Activated CD4-positive, alpha-beta T cell treated with anti-CD3 and anti-CD28 coated beads for 36 hours (primary cell): ENCODE results near the gene HDHD5. TPM values are rescaled to one million over a fixed set of nuclear protein-coding genes. Genes with fewer than 3 reads are reported as not detected.

Source experiments
- ATAC-seq: fragments of 200-7000 bp; cut with Tn5 transposase; one replicate; pipeline ENCODE4 v1.10.0; 2021; ENCODE audit warnings: mild to moderate bottlenecking, moderate library complexity
- CTCF ChIA-PET: fragments of 350-600 bp; sonication (Branson Sonifier 250); formaldehyde crosslinking; loops from one replicate; lab custom pipeline; 2021; ENCODE audit warnings: antibody characterized with exemption; lab: Charles Lee
- POLR2A ChIA-PET: fragments of 350-600 bp; sonication (Branson Sonifier 250); formaldehyde crosslinking; loops from one replicate; lab custom pipeline; 2021; ENCODE audit warnings: antibody characterized with exemption, inconsistent platforms; lab: Charles Lee
- DNase-seq: peaks from one replicate; pipeline ENCODE4 v3.0.0-alpha.2; 2020
- H3K27ac Mint-ChIP-seq: one replicate; pipeline ENCODE4 v1.8.0; 2021; ENCODE audit warnings: mixed read lengths
- H3K27me3 Mint-ChIP-seq: one replicate; pipeline ENCODE4 v1.8.0; 2021; ENCODE audit warnings: mixed read lengths
- H3K36me3 Mint-ChIP-seq: one replicate; pipeline ENCODE4 v1.8.0; 2021; ENCODE audit warnings: low read depth, mixed read lengths
- H3K4me1 Mint-ChIP-seq: one replicate; pipeline ENCODE4 v1.8.0; 2021; ENCODE audit warnings: mixed read lengths
- H3K4me3 Mint-ChIP-seq: one replicate; pipeline ENCODE4 v1.8.0; 2021; ENCODE audit warnings: mild to moderate bottlenecking, moderate library complexity, mixed read lengths
- H3K9me3 Mint-ChIP-seq: one replicate; pipeline ENCODE4 v1.8.0; 2021; ENCODE audit warnings: low read depth, mixed read lengths
- intact Hi-C, 2 experiments: fragments of 100-400 bp; cut with DNase I in 1 of 2; cut with micrococcal nuclease in 1 of 2; formaldehyde crosslinking; loops; one replicate each; pipeline versions ENCODE4 v1.14.2 to v1.15.1; 2022 to 2024; cut with DNase I, micrococcal nuclease
- total RNA-seq, 2 experiments: library from RNA; stranded (reverse); gene quantifications; one replicate each; pipeline ENCODE4 v1.2.3, GENCODE V29; 2021

HDHD5 gene
- total RNA-seq, 2 experiments from 2014 or later: 51.6 to 69.0 TPM

GRCh38 chr22:17110791-17111550 lies 48.1 kb downstream of the HDHD5 start:
- POLR2A ChIA-PET: no interaction called here
- Mint-ChIP-seq H3K4me3 (no peak overlapping the region), H3K4me1 (peaks cover 37% of the 10 kb centered on the region), H3K27me3 (no peaks in the 10 kb centered on the region), H3K36me3 (peaks cover 20% of the 10 kb centered on the region), H3K27ac (peak overlapping the region; percentile 26), H3K9me3 (no peaks in the 10 kb centered on the region)
- DNase-seq: no peak
- CTCF ChIA-PET: interaction anchor here (0.7 to 1.4 kb wide), 2 partner anchors 14 to 364 kb away, joined by 3 to 5 read pairs; no protein-coding TSS in a partner anchor
- no peak for ATAC-seq
- intact Hi-C loops: no loop called here

DNA sequence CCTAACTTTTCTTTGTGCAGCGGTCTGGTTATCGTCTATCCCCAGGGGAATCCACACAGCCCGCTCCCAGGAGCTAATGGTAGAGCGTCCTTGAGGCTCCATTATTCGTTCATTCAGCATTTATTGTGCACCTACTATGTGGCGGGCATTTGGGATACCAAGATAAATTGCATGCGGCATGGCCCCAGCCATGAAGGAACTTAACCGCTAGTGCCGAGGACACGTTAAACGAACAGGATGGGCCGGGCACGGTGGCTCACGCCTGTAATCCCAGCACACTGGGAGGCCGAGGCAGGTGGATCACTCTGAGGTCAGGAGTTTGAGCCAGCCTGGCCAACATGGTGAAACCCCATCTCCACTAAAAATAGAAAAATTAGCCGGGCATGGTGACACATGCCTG lies 49.1 kb downstream of the HDHD5 start:
- ATAC-seq (no peak), DNase-seq (no peak)
- intact Hi-C loops: no loop called here
- Mint-ChIP-seq H3K4me3 (no peak overlapping the region), H3K4me1 (peaks cover 36% of the 10 kb centered on the region), H3K27ac (no peak overlapping the region), H3K9me3 (no peaks in the 10 kb centered on the region), H3K27me3 (no peaks in the 10 kb centered on the region), H3K36me3 (peaks cover 29% of the 10 kb centered on the region)
- POLR2A ChIA-PET: no interaction called here
- CTCF ChIA-PET: no interaction called here

DNA sequence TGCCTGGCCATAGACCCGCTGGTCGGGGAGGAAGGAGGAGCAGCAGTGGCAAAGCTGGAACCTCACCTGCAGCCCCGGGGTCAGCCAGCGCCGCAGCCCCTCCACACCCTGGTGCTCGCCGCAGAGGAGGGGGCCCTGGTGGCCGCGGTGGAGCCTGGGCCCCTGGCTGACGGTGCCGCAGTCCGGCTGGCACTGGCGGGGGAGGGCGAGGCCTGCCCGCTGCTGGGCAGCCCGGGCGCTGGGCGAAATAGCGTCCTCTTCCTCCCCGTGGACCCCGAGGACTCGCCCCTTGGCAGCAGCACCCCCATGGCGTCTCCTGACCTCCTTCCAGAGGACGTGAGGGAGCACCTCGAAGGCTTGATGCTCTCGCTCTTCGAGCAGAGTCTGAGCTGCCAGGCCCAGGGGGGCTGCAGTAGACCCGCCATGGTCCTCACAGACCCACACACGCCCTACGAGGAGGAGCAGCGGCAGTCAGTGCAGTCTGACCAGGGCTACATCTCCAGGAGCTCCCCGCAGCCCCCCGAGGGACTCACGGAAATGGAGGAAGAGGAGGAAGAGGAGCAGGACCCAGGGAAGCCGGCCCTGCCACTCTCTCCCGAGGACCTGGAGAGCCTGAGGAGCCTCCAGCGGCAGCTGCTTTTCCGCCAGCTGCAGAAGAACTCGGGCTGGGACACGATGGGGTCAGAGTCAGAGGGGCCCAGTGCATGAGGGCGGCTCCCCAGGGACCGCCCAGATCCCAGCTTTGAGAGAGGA lies 49.8 kb downstream of the HDHD5 start:
- Mint-ChIP-seq H3K4me1 (peaks cover 33% of the 10 kb centered on the region), H3K9me3 (no peaks in the 10 kb centered on the region), H3K27me3 (no peaks in the 10 kb centered on the region), H3K36me3 (peaks cover 30% of the 10 kb centered on the region), H3K4me3 (no peak overlapping the region), H3K27ac (no peak overlapping the region)
- DNase-seq: no peak
- ChIA-PET POLR2A (no interaction called here), CTCF (interaction anchor here (0.6 kb wide), 1 partner anchor 42 kb away, joined by 3 read pairs; no protein-coding TSS in a partner anchor)
- intact Hi-C loops: no loop called here
- no peak for ATAC-seq

- CTCF ChIA-PET: interaction anchor here (0.7 to 1.4 kb wide), 4 partner anchors 8 to 648 kb away, joined by 3 to 4 read pairs (median 3); no protein-coding TSS in a partner anchor
- Mint-ChIP-seq H3K27me3 (no peaks in the 10 kb centered on the region), H3K9me3 (no peaks in the 10 kb centered on the region), H3K4me1 (peaks cover 31% of the 10 kb centered on the region), H3K27ac (no peak overlapping the region), H3K36me3 (peaks cover 31% of the 10 kb centered on the region), H3K4me3 (no peak overlapping the region)
- intact Hi-C loops: no loop called here
- POLR2A ChIA-PET: no interaction called here
- DNase-seq (no peak), ATAC-seq (no peak)
These were observed 50.6 kb downstream of the HDHD5 start for GRCh38 chr22:17108256-17109112.

- peaks cover 38% of the 10 kb centered on the region for H3K36me3 Mint-ChIP-seq
- no peaks in the 10 kb centered on the region for H3K27me3 Mint-ChIP-seq
- H3K27ac Mint-ChIP-seq: peak overlapping the region; percentile 76
- intact Hi-C loops: no loop called here
- no peak overlapping the region for H3K4me3 Mint-ChIP-seq
- CTCF ChIA-PET: interaction anchor here (0.7 to 1.4 kb wide), 5 partner anchors 8 to 649 kb away, joined by 3 to 4 read pairs (median 3); no protein-coding TSS in a partner anchor
- DNase-seq (no peak), ATAC-seq (no peak)
- peaks cover 36% of the 10 kb centered on the region for H3K4me1 Mint-ChIP-seq
- no peaks in the 10 kb centered on the region for H3K9me3 Mint-ChIP-seq
- POLR2A ChIA-PET: no interaction called here
These were observed 51.6 kb downstream of the HDHD5 start for GRCh38 chr22:17107547-17107810.

- peaks cover 41% of the 10 kb centered on the region for H3K4me1 Mint-ChIP-seq
- DNase-seq: peak; percentile 72
- H3K4me3 Mint-ChIP-seq: peak overlapping the region; percentile 9
- peaks cover 42% of the 10 kb centered on the region for H3K36me3 Mint-ChIP-seq
- CTCF ChIA-PET: interaction anchor here (0.7 to 1.4 kb wide), 5 partner anchors 9 to 49 kb away, joined by 3 to 4 read pairs (median 3); no protein-coding TSS in a partner anchor
- peak overlapping the region; percentile 76 for H3K27ac Mint-ChIP-seq
- no peaks in the 10 kb centered on the region for H3K9me3 Mint-ChIP-seq
- peak; percentile 80 for ATAC-seq
- POLR2A ChIA-PET: interaction anchor here (0.6 kb wide), 1 partner anchor 671 kb away, joined by 3 read pairs; no protein-coding TSS in a partner anchor
- intact Hi-C loops: no loop called here
- H3K27me3 Mint-ChIP-seq: no peaks in the 10 kb centered on the region
These were observed 52.1 kb downstream of the HDHD5 start for GRCh38 chr22:17106785-17107546.

- peaks cover 47% of the 10 kb centered on the region for H3K36me3 Mint-ChIP-seq
- ChIA-PET POLR2A (no interaction called here), CTCF (interaction anchor here (0.9 to 1.0 kb wide), 3 partner anchors 10 to 17 kb away, joined by 3 to 4 read pairs (median 3); no protein-coding TSS in a partner anchor)
- ATAC-seq: peak; percentile 45
- peaks cover 48% of the 10 kb centered on the region for H3K4me1 Mint-ChIP-seq
- H3K27ac Mint-ChIP-seq: peak overlapping the region; percentile 76
- H3K27me3 Mint-ChIP-seq: no peaks in the 10 kb centered on the region
- DNase-seq: no peak
- intact Hi-C loops: no loop called here
- H3K9me3 Mint-ChIP-seq: no peaks in the 10 kb centered on the region
- H3K4me3 Mint-ChIP-seq: peak overlapping the region; percentile 9
These were observed 52.8 kb downstream of the HDHD5 start for GRCh38 chr22:17106161-17106784.

- intact Hi-C loops: no loop called here
- H3K27me3 Mint-ChIP-seq: no peaks in the 10 kb centered on the region
- no peak overlapping the region for H3K4me3 Mint-ChIP-seq
- CTCF ChIA-PET: interaction anchor here (0.6 to 0.7 kb wide), 2 partner anchors 371 to 450 kb away, joined by 3 read pairs; no protein-coding TSS in a partner anchor
- peaks cover 53% of the 10 kb centered on the region for H3K4me1 Mint-ChIP-seq
- ATAC-seq: no peak
- no peaks in the 10 kb centered on the region for H3K9me3 Mint-ChIP-seq
- H3K27ac Mint-ChIP-seq: no peak overlapping the region
- peaks cover 48% of the 10 kb centered on the region for H3K36me3 Mint-ChIP-seq
- POLR2A ChIA-PET: no interaction called here
- DNase-seq: no peak
These were observed 53.6 kb downstream of the HDHD5 start for GRCh38 chr22:17105143-17106129.

DNA sequence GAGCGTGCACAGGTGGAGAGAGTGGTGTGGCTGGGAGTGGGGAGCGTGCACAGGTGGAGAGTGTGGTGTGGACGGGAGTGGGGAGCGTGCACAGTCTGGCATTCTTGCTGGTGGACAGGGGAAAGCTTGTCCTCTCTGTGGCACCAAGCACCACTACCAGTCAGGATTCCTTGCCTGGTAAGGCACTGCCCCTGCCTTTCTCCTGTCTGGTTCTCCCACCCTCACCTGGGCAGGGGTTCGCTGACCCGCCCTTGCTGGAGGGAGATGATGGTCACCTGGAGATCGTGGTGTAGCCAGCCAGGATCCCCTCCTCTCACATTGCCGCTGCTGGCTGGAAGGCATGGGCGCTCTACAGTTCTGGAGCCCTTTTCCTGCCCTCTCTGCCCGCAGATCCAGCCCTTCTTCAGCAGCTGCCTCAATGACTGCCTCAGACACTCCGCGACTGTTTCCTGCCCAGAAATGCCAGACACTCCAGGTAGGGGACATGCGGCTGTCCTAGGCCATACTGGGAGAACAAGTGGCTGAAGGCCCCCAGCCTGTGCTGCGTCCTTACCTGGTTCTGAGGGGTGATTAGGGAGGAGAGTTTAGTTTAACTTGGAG lies 54.6 kb downstream of the HDHD5 start:
- CTCF ChIA-PET: interaction anchor here (0.7 kb wide), 1 partner anchor 372 kb away, joined by 3 read pairs; no protein-coding TSS in a partner anchor
- no peak for ATAC-seq
- H3K4me3 Mint-ChIP-seq: no peak overlapping the region

More for the DNA sequence above, 54.6 kb downstream of the HDHD5 start:
- no peak for DNase-seq
- peaks cover 50% of the 10 kb centered on the region for H3K36me3 Mint-ChIP-seq
- H3K27ac Mint-ChIP-seq: no peak overlapping the region
- intact Hi-C loops: no loop called here
- H3K9me3 Mint-ChIP-seq: no peaks in the 10 kb centered on the region
- no peaks in the 10 kb centered on the region for H3K27me3 Mint-ChIP-seq
- H3K4me1 Mint-ChIP-seq: peaks cover 58% of the 10 kb centered on the region
- POLR2A ChIA-PET: no interaction called here
